ENCODE results near the gene CNGB1.

DNA sequence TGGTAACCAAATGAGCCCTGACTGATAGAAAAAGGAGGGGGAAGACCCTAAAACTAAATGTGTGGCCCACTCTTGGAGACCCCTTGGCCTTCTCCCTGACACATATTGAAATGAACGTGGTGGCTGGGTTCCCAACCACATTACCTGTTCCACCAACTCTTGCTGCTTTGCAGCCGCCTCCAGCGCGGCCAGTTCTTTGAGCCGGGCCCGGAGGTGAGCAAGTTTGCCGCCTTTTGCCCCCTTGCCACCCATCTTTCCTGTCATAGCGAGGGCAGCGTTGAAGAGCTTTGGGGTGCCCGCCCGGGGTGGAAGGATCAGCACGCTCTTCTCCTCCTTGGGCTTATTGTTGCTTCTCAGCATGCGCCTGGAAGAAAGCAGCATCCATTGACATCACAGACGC, 83.2 kb downstream of the CNGB1 start:
- TF ChIP-seq RAD21 (IDR thresholded peaks at IDR 0.05) = no peak
- TF ChIP-seq REST (IDR thresholded peaks at IDR 0.05) = no peak
- no peak for TF ChIP-seq EGR1 (IDR thresholded peaks at IDR 0.05; ENCODE audit: low read depth in 2 of 2)
- TF ChIP-seq CTCF (IDR thresholded peaks at IDR 0.05; ENCODE audit: low read depth, low read length, missing input control) = no peak
- no peak for TF ChIP-seq ZBTB33 (IDR thresholded peaks at IDR 0.05)
- TF ChIP-seq GABPA (IDR thresholded peaks at IDR 0.05 in 1 of 2, conservative IDR thresholded peaks at IDR 0.05 in 1 of 2) = no peak
- TF ChIP-seq MAX (IDR thresholded peaks at IDR 0.05) = no peak
- TF ChIP-seq YY1 (IDR thresholded peaks at IDR 0.05) = no peak
- no peak for TF ChIP-seq JUND (IDR thresholded peaks at IDR 0.05)
- no peak for TF ChIP-seq TAF1 (conservative IDR thresholded peaks at IDR 0.05)
- TF ChIP-seq HNF4G (IDR thresholded peaks at IDR 0.05) = no peak
- TF ChIP-seq, protein P1, sequence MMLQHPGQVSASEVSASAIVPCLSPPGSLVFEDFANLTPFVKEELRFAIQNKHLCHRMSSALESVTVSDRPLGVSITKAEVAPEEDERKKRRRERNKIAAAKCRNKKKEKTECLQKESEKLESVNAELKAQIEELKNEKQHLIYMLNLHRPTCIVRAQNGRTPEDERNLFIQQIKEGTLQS (IDR thresholded peaks at IDR 0.05) = no peak

Data from liver (tissue), 3 donors.